Naive thymus-derived CD8-positive, alpha-beta T cell (primary cell): ENCODE results near the gene RNF114. TPM values are rescaled to one million over a fixed set of nuclear protein-coding genes. Genes with fewer than 3 reads are reported as not detected.

ENCODE experiments used
- polyA plus RNA-seq, 3 donors: library from polyadenylated mRNA; unstranded; fragments of 300-500 nt; fragmentation: Illumina TruSeq; gene quantifications; one replicate each; pipeline ENCODE4 v1.2.3, GENCODE V29; 2021
- total RNA-seq, 8 experiments: library from RNA in 2 of 8; stranded (reverse) in 2 of 8; gene quantifications; one replicate each; pipeline ENCODE4 v1.2.3 and lab custom pipeline; 2021 to 2026

Gene RNF114
- total and polyA plus RNA-seq, 5 experiments from 2014 or later = 104 to 133 (median 123) TPM

Other genes with a start within 250 kb of the RNF114 start
- gene B4GALT5, start 222.5 kb upstream of the RNF114 start, total RNA-seq = 1 to 10 TPM; 6.0 to 6.8 TPM
- 1 to 10 TPM in 1 of 3 donors, under 1 TPM in 2; 0.34 to 1.4 (median 0.73) TPM for gene B4GALT5, start 222.5 kb upstream of the RNF114 start, polyA plus RNA-seq
- 10 to 100 TPM; 28.3 to 29.3 TPM for gene SLC9A8, start 123.6 kb upstream of the RNF114 start, total RNA-seq
- gene SLC9A8, start 123.6 kb upstream of the RNF114 start, polyA plus RNA-seq = 1 to 10 TPM; 4.7 to 9.0 (median 6.0) TPM
- gene SPATA2, start 20.9 kb upstream of the RNF114 start, total RNA-seq = 1 to 10 TPM; 8.0 to 9.0 TPM
- 1 to 10 TPM; 1.7 to 5.7 (median 2.0) TPM for gene SPATA2, start 20.9 kb upstream of the RNF114 start, polyA plus RNA-seq
- gene SNAI1, start 46.6 kb downstream of the RNF114 start, total RNA-seq = 1 to 10 TPM in 1 of 2 experiments, under 1 TPM in 1; 0.82 to 1.5 TPM
- under 1 TPM in 2 of 3 donors, not detected in 1; 0.25 to 0.64 TPM for gene SNAI1, start 46.6 kb downstream of the RNF114 start, polyA plus RNA-seq
- gene UBE2V1, start 176.8 kb downstream of the RNF114 start, total RNA-seq = 100 to 1,000 TPM; 154 to 165 TPM
- 100 to 1,000 TPM; 141 to 155 (median 148) TPM for gene UBE2V1, start 176.8 kb downstream of the RNF114 start, polyA plus RNA-seq
- 10 to 100 TPM; 15.8 to 17.1 TPM for gene PEDS1, start 217.3 kb downstream of the RNF114 start, total RNA-seq
- 10 to 100 TPM; 13.0 to 30.2 (median 14.4) TPM for gene PEDS1, start 217.3 kb downstream of the RNF114 start, polyA plus RNA-seq